Measurements from ENCODE around the gene RNASEH2A. TPM values are rescaled to one million over a fixed set of nuclear protein-coding genes. Genes with fewer than 3 reads are reported as not detected.
A peak's percentile ranks its signal among the peaks of the same experiment; 100 is the strongest.

Gene RNASEH2A
- total RNA-seq, 1 experiment from 2014 or later: 120 TPM

GRCh38 chr19:12783849-12784393 lies 22.5 kb upstream of the RNASEH2A start:
- DNase-seq (peak; percentile 75), ATAC-seq (peak; percentile 18)
- Histone ChIP-seq H2AFZ (ENCODE audit: low read length) (0 out of 2 replicates have a peak overlapping the region, but pooled peaks have one; percentile 15), H3K9ac (ENCODE audit: low read length) (peak overlapping the region; percentile 73), H3K4me2 (ENCODE audit: low read length) (peak overlapping the region; percentile 90), H3K27ac (ENCODE audit: low read length) (peak overlapping the region; percentile 80), H3K9me2 (replicated peaks; ENCODE audit: low read length) (no peaks in the 10 kb centered on the region), H3K9me3 (ENCODE audit: low read length) (no peaks in the 10 kb centered on the region), H3K4me1 (ENCODE audit: insufficient read depth, low read length) (peaks cover 69% of the 10 kb centered on the region), H4K20me1 (ENCODE audit: low read length) (no peaks in the 10 kb centered on the region), H3K79me2 (ENCODE audit: low read length) (no peaks in the 10 kb centered on the region), H3F3A (ENCODE audit: low read length, unreplicated experiment) (peaks cover 5% of the 10 kb centered on the region), H3K4me3 (ENCODE audit: low read length) (no peak overlapping the region; the same call in 1 of the 2 replicates), H3K27me3 (ENCODE audit: low read length) (no peaks in the 10 kb centered on the region), H3K36me3 (ENCODE audit: low read depth, low read length) (no peaks in the 10 kb centered on the region)
- no TSS peak for BruUV-seq (replicated peaks)
- ChIA-PET POLR2A (ENCODE audit: unreplicated experiment) (no interaction called here), CTCF (no interaction called here)
- TF ChIP-seq EZH2phosphoT487 (IDR thresholded peaks at IDR 0.05; ENCODE audit: borderline replicate concordance, low read length) (no peak), CTCF (conservative IDR thresholded peaks at IDR 0.05; ENCODE audit: low read depth, low read length) (no peak), EZH2 (IDR thresholded peaks at IDR 0.05; ENCODE audit: low read length, unreplicated experiment) (no peak)
- intact Hi-C loops (cut with micrococcal nuclease): no loop called here

- ChIA-PET CTCF (no interaction called here), POLR2A (ENCODE audit: unreplicated experiment) (no interaction called here)
- intact Hi-C loops (cut with micrococcal nuclease): no loop called here
- H3K27ac ChIP-seq (ENCODE audit: low read length): peak overlapping the region; percentile 80
- H3K4me3 ChIP-seq (ENCODE audit: low read length): no peak overlapping the region
- H3K9me2 ChIP-seq (replicated peaks; ENCODE audit: low read length): no peaks in the 10 kb centered on the region
- BruUV-seq (replicated peaks): no TSS peak
- peaks cover 69% of the 10 kb centered on the region for H3K4me1 ChIP-seq (ENCODE audit: insufficient read depth, low read length)
- no peaks in the 10 kb centered on the region for H3K9me3 ChIP-seq (ENCODE audit: low read length)
- H3F3A ChIP-seq (ENCODE audit: low read length, unreplicated experiment): peaks cover 5% of the 10 kb centered on the region
- no peak overlapping the region for H2AFZ ChIP-seq (ENCODE audit: low read length)
- no peaks in the 10 kb centered on the region for H3K36me3 ChIP-seq (ENCODE audit: low read depth, low read length)
- DNase-seq (no peak), ATAC-seq (no peak)
- no peaks in the 10 kb centered on the region for H3K79me2 ChIP-seq (ENCODE audit: low read length)
- H3K4me2 ChIP-seq (ENCODE audit: low read length): 0 out of 2 replicates have a peak overlapping the region, but pooled peaks have one; percentile 90
- no peaks in the 10 kb centered on the region for H3K27me3 ChIP-seq (ENCODE audit: low read length)
- H4K20me1 ChIP-seq (ENCODE audit: low read length): no peaks in the 10 kb centered on the region
- peak overlapping the region; percentile 73; the same call in 1 of the 2 replicates for H3K9ac ChIP-seq (ENCODE audit: low read length)
- TF ChIP-seq CTCF (conservative IDR thresholded peaks at IDR 0.05; ENCODE audit: low read depth, low read length) (no peak), EZH2 (IDR thresholded peaks at IDR 0.05; ENCODE audit: low read length, unreplicated experiment) (no peak), EZH2phosphoT487 (IDR thresholded peaks at IDR 0.05; ENCODE audit: borderline replicate concordance, low read length) (no peak)
These were observed 22.0 kb upstream of the RNASEH2A start for GRCh38 chr19:12784394-12784870.

GRCh38 chr19:12784871-12785430 lies 21.4 kb upstream of the RNASEH2A start:
- Histone ChIP-seq H3K79me2 (ENCODE audit: low read length) (no peaks in the 10 kb centered on the region), H3K4me2 (ENCODE audit: low read length) (no peak overlapping the region), H3K9ac (ENCODE audit: low read length) (no peak overlapping the region), H3K9me2 (replicated peaks; ENCODE audit: low read length) (no peaks in the 10 kb centered on the region), H3K27ac (ENCODE audit: low read length) (peak overlapping the region; percentile 72; the same call in 1 of the 2 replicates), H3K27me3 (ENCODE audit: low read length) (no peaks in the 10 kb centered on the region), H3K4me3 (ENCODE audit: low read length) (no peak overlapping the region), H3K36me3 (ENCODE audit: low read depth, low read length) (no peaks in the 10 kb centered on the region), H4K20me1 (ENCODE audit: low read length) (no peaks in the 10 kb centered on the region), H3F3A (ENCODE audit: low read length, unreplicated experiment) (peaks cover 5% of the 10 kb centered on the region), H3K9me3 (ENCODE audit: low read length) (no peaks in the 10 kb centered on the region), H2AFZ (ENCODE audit: low read length) (no peak overlapping the region), H3K4me1 (ENCODE audit: insufficient read depth, low read length) (peaks cover 69% of the 10 kb centered on the region)
- no peak for TF ChIP-seq CTCF (conservative IDR thresholded peaks at IDR 0.05; ENCODE audit: low read depth, low read length)
- TF ChIP-seq EZH2phosphoT487 (IDR thresholded peaks at IDR 0.05; ENCODE audit: borderline replicate concordance, low read length): no peak
- no peak for TF ChIP-seq EZH2 (IDR thresholded peaks at IDR 0.05; ENCODE audit: low read length, unreplicated experiment)
- CTCF ChIA-PET: no interaction called here
- POLR2A ChIA-PET (ENCODE audit: unreplicated experiment): no interaction called here
- intact Hi-C loops (cut with micrococcal nuclease): no loop called here
- DNase-seq: no peak
- no TSS peak for BruUV-seq (replicated peaks)
- no peak for ATAC-seq
